Hepatocyte (in vitro differentiated cells): Measurements from ENCODE around the gene BID.

Experiments used
- CTCF ChIP-seq: fragments of 200-600 bp; sonication (generic); IDR thresholded peaks from 2 replicates; pipeline ENCODE4 v1.5.1; 2016; ENCODE audit warnings: antibody characterized with exemption, mild to moderate bottlenecking; ENCODE audit not compliant: poor library complexity
- EZH2 ChIP-seq: fragments of 200-600 bp; sonication (generic); IDR thresholded peaks from 2 replicates; pipeline ENCODE4 v1.6.1; 2016; ENCODE audit warnings: antibody characterized with exemption, mild to moderate bottlenecking, borderline replicate concordance

GRCh38 chr22:17698948-17699347, 75.3 kb downstream of the BID start:
- TF ChIP-seq CTCF (no peak), EZH2 (no peak)
